ENCODE measurements around the gene FNBP1. TPM values are rescaled to one million over a fixed set of nuclear protein-coding genes. Genes with fewer than 3 reads are reported as not detected.

The FNBP1 gene
- total RNA-seq, 2 experiments from 2014 or later: 266 to 268 TPM

GRCh38 chr9:129887334-129888292, 155.4 kb downstream of the FNBP1 start:
- Mint-ChIP-seq H3K9me3 (no peaks in the 10 kb centered on the region), H3K27ac (peak overlapping the region; percentile 99), H3K27me3 (no peaks in the 10 kb centered on the region), H3K4me3 (peak overlapping the region; percentile 92), H3K36me3 (ENCODE audit: low read depth) (peaks cover 69% of the 10 kb centered on the region), H3K4me1 (ENCODE audit: low read depth) (peaks cover 57% of the 10 kb centered on the region)
- ChIA-PET POLR2A (interaction anchor here (0.6 to 8.1 kb wide), 35 partner anchors 7 to 155 kb away, joined by 3 to 114 read pairs (median 5); partner anchors contain the start of genes C9orf78, FNBP1, TOR1A and USP20), CTCF (interaction anchor here (0.6 to 3.6 kb wide), 16 partner anchors 23 to 165 kb away, joined by 3 to 18 read pairs (median 3); no protein-coding TSS in a partner anchor)
- ATAC-seq: peak; percentile 9
- intact Hi-C loops (cut with micrococcal nuclease): loop anchor here (2.0 to 5.0 kb wide), 2 partner anchors 75 to 153 kb away; no protein-coding TSS in a partner anchor
- DNase-seq: peak; percentile 88
- no peak for TF ChIP-seq CTCF (IDR thresholded peaks at IDR 0.05)

- peak; percentile 4 for ATAC-seq
- H3K4me1 Mint-ChIP-seq (ENCODE audit: low read depth): peaks cover 47% of the 10 kb centered on the region
- POLR2A ChIA-PET: interaction anchor here (0.6 to 8.1 kb wide), 37 partner anchors 8 to 167 kb away, joined by 3 to 114 read pairs (median 5); partner anchors contain the start of genes C9orf78, FNBP1, GPR107 and TOR1A
These were observed 156.5 kb downstream of the FNBP1 start for GRCh38 chr9:129886226-129887174.

GRCh38 chr9:129885670-129886106, 157.3 kb downstream of the FNBP1 start:
- no peaks in the 10 kb centered on the region for H3K9me3 Mint-ChIP-seq
- ChIA-PET CTCF (interaction anchor here (0.7 to 3.6 kb wide), 19 partner anchors 9 to 222 kb away, joined by 3 to 18 read pairs (median 4); partner anchors contain the start of gene GPR107), POLR2A (interaction anchor here (0.6 to 8.1 kb wide), 21 partner anchors 9 to 197 kb away, joined by 3 to 114 read pairs (median 4); partner anchors contain the start of genes C9orf78 and USP20)
- no peaks in the 10 kb centered on the region for H3K27me3 Mint-ChIP-seq
- peak overlapping the region; percentile 92 for H3K4me3 Mint-ChIP-seq
- peak; percentile 78 for TF ChIP-seq CTCF (IDR thresholded peaks at IDR 0.05)
- peaks cover 55% of the 10 kb centered on the region for H3K36me3 Mint-ChIP-seq (ENCODE audit: low read depth)
- H3K27ac Mint-ChIP-seq: peak overlapping the region; percentile 99
- DNase-seq: peak; percentile 95
- intact Hi-C loops (cut with micrococcal nuclease): loop anchor here (2.0 to 5.0 kb wide), 2 partner anchors 77 to 155 kb away; no protein-coding TSS in a partner anchor
- peaks cover 43% of the 10 kb centered on the region for H3K4me1 Mint-ChIP-seq (ENCODE audit: low read depth)
- peak; percentile 40 for ATAC-seq

More at GRCh38 chr9:129886226-129887174, 156.5 kb downstream of the FNBP1 start:
- TF ChIP-seq CTCF (IDR thresholded peaks at IDR 0.05): no peak
- intact Hi-C loops (cut with micrococcal nuclease): loop anchor here (2.0 to 5.0 kb wide), 2 partner anchors 76 to 154 kb away; no protein-coding TSS in a partner anchor
- H3K27me3 Mint-ChIP-seq: no peaks in the 10 kb centered on the region
- H3K4me3 Mint-ChIP-seq: peak overlapping the region; percentile 92
- no peaks in the 10 kb centered on the region for H3K9me3 Mint-ChIP-seq
- peak overlapping the region; percentile 99 for H3K27ac Mint-ChIP-seq
- peaks cover 59% of the 10 kb centered on the region for H3K36me3 Mint-ChIP-seq (ENCODE audit: low read depth)
- CTCF ChIA-PET: interaction anchor here (0.6 to 3.6 kb wide), 21 partner anchors 11 to 221 kb away, joined by 3 to 18 read pairs (median 3); no protein-coding TSS in a partner anchor
- DNase-seq: peak; percentile 87

GRCh38 chr9:129885018-129885669, 157.8 kb downstream of the FNBP1 start:
- H3K4me1 Mint-ChIP-seq (ENCODE audit: low read depth): peaks cover 43% of the 10 kb centered on the region
- DNase-seq (peak; percentile 57), ATAC-seq (no peak)
- H3K27ac Mint-ChIP-seq: peak overlapping the region; percentile 99
- ChIA-PET POLR2A (interaction anchor here (0.6 to 8.1 kb wide), 24 partner anchors 10 to 234 kb away, joined by 3 to 114 read pairs (median 4); partner anchors contain the start of genes C9orf78 and USP20), CTCF (interaction anchor here (0.7 to 3.6 kb wide), 22 partner anchors 9 to 222 kb away, joined by 3 to 18 read pairs (median 4); partner anchors contain the start of gene GPR107)
- no peaks in the 10 kb centered on the region for H3K9me3 Mint-ChIP-seq
- intact Hi-C loops (cut with micrococcal nuclease): loop anchor here (5.0 kb wide), 1 partner anchor 77 kb away; no protein-coding TSS in a partner anchor
- TF ChIP-seq CTCF (IDR thresholded peaks at IDR 0.05): no peak
- no peaks in the 10 kb centered on the region for H3K27me3 Mint-ChIP-seq
- H3K36me3 Mint-ChIP-seq (ENCODE audit: low read depth): peaks cover 53% of the 10 kb centered on the region
- peak overlapping the region; percentile 92 for H3K4me3 Mint-ChIP-seq
